ENCODE data around the gene LRR1. TPM values are rescaled to one million over a fixed set of nuclear protein-coding genes. Genes with fewer than 3 reads are reported as not detected.

The LRR1 gene
- total and polyA plus RNA-seq, 11 donors: 2.1 to 39.6 (median 7.1) TPM

DNA sequence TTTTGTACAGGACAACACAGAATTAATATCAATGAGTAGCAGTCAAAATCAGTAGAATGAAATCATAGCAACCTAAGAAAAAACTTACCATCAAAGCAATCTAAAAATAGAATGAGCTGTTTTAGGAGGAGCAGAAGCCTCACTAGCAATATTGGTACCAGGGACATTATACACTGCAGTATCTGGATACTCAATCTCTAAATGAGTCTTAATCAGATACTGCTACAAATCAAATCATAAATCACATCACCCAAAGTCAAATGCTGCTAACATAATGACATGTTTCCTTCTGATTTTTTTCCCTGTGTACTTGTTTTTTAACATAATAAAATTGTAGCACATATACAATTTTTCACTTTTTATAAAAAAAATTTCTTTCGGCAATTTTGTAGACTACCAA is 20.6 kb upstream of the LRR1 start:
- TF ChIP-seq, protein P1, sequence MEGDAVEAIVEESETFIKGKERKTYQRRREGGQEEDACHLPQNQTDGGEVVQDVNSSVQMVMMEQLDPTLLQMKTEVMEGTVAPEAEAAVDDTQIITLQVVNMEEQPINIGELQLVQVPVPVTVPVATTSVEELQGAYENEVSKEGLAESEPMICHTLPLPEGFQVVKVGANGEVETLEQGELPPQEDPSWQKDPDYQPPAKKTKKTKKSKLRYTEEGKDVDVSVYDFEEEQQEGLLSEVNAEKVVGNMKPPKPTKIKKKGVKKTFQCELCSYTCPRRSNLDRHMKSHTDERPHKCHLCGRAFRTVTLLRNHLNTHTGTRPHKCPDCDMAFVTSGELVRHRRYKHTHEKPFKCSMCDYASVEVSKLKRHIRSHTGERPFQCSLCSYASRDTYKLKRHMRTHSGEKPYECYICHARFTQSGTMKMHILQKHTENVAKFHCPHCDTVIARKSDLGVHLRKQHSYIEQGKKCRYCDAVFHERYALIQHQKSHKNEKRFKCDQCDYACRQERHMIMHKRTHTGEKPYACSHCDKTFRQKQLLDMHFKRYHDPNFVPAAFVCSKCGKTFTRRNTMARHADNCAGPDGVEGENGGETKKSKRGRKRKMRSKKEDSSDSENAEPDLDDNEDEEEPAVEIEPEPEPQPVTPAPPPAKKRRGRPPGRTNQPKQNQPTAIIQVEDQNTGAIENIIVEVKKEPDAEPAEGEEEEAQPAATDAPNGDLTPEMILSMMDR (IDR thresholded peaks at IDR 0.05): no peak
- TF ChIP-seq POLR2A (IDR thresholded peaks at IDR 0.05): no peak
- H3K27ac ChIP-seq: no peak overlapping the region
- WGBS, 4 donors: 96 to 100% (median 98%) methylated on average over 1 of the region's 1 CpG
- intact Hi-C loops (cut with DNase I): no loop called here
- H3K4me3 ChIP-seq: no peak overlapping the region
- DNase-seq (no peak), ATAC-seq (no peak)
- peaks cover 0 to 47% (median 37%) of the 10 kb centered on the region in 9 donors for H3K36me3 ChIP-seq
- H3K9me3 ChIP-seq: no peaks in the 10 kb centered on the region
- H3K4me1 ChIP-seq: peaks cover 0 to 11% (median 2%) of the 10 kb centered on the region in 12 donors
- no peaks in the 10 kb centered on the region for H3K27me3 ChIP-seq

DNA sequence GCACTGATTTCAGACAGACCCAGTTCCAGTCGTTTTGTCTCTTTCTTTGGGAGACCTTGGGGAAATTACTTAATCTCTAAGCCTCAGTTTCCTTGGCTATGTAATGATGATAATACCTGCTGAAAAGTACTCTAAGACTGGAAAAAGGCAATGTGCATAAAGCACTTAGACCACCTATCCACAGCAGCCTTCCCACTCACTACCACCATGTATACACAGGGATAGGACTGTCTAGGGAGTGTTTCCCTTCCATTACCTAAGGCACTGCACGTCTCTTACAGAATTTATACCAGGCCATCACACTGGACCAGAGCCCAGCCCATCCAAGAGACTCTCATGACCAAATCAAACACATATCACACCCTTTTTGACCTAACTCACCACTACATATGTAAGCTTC is 18.9 kb upstream of the LRR1 start:
- WGBS, 4 donors: 83 to 89% (median 86%) methylated on average over 2 of the region's 2 CpGs
- Histone ChIP-seq H3K4me1 (peaks cover 0 to 28% (median 14%) of the 10 kb centered on the region in 12 donors), H3K27ac (no peak overlapping the region), H3K4me3 (no peak overlapping the region), H3K36me3 (peaks cover 0 to 55% (median 50%) of the 10 kb centered on the region in 9 donors), H3K9me3 (no peaks in the 10 kb centered on the region), H3K27me3 (no peaks in the 10 kb centered on the region)
- DNase-seq: no peak
- no peak for TF ChIP-seq POLR2A (IDR thresholded peaks at IDR 0.05)
- TF ChIP-seq, protein P1 (IDR thresholded peaks at IDR 0.05): no peak
- peak in 1 of 4 donors; percentile 32 for ATAC-seq
- intact Hi-C loops (cut with DNase I): no loop called here

DNA sequence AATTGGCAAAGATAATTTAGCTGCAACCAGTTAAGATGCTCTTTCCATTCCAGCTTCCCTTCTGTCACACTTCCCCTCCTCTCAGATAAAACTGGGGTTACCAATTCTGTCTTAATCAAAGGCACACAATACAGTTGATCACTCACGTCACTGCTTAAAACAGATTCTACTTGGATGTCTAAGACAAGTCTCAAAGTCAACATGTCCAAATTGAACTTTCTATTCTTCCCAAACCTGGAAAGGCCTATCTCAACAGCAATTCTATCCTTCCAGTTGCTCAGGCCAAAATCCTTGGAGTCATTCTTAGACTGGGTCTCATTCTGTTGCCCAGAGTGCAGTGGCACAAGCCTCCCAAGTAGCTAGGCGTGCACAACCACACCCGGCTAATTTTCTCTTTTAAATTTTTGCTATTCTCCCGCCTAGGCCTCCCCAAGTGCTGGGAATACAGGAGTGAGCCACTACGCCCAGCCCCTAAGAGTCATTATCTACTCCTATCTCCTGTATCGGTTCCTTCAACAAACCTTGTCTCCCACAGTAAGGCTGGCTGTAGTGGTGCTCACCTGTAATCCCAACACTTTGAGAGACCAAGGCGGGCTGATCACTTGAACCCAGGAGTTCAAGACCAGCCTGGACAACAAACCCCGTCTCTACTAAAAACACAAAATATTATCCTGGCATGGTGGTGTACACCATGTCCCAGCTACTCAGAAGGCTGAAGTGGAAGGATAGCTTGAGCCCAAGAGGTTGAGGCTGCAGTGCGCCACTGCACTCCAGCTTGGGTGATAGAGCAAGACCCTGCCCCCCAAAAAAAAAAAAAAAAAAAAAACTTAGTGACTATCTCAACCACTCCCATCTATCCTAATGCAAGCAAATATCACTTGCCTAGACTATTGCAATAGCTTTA is 17.3 kb upstream of the LRR1 start:
- Histone ChIP-seq H3K27ac (no peak overlapping the region), H3K9me3 (no peaks in the 10 kb centered on the region), H3K36me3 (peaks cover 0 to 48% (median 39%) of the 10 kb centered on the region in 9 donors), H3K27me3 (no peaks in the 10 kb centered on the region), H3K4me1 (peaks cover 0 to 35% (median 19%) of the 10 kb centered on the region in 12 donors), H3K4me3 (no peak overlapping the region)
- intact Hi-C loops (cut with DNase I): no loop called here
- 74 to 92% (median 87%) methylated on average over 8 to 9 of the region's 9 CpGs for WGBS, 4 donors
- TF ChIP-seq, protein P1 (IDR thresholded peaks at IDR 0.05): no peak
- TF ChIP-seq POLR2A (IDR thresholded peaks at IDR 0.05): no peak
- ATAC-seq (no peak), DNase-seq (no peak)

DNA sequence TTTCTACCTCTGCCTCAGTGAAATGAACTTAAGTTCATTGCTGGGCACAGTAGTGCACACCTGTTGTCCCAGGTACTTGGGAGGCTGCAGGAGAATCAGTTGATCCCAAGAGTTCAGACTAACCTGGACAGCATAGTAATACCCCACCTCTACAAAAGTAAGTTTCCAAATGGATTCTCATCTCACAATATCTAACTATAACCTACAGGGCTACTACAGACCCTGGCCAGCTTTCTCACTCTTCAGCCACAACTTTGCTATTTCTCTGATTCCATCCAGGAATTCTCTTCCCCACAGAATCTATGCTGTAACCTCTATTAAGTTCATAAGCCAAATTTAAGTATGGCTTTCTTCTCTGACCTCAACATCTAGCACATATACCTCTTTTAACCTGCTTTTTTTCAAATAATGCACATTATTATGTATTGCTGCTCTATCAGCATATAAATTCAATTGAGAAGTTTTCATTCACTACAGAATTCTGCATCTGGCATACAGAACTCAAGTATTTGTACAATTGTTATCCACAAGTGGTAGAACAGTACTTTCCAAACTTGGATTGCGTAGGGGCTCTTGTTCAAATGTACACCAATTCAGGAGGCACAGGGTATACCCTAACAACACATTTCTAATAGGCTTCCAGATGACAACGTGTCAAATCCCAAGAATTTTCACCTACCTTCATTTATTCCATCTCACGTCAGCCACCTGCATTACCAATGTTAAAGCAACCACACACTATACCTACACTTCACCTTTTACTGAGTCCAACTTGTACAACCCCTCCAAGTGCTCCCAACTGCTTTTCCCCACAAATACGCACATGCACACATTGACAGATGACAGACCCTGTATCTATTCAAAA is 16.4 kb upstream of the LRR1 start:
- ATAC-seq (no peak), DNase-seq (no peak)
- H3K27ac ChIP-seq: no peak overlapping the region
- H3K4me3 ChIP-seq: no peak overlapping the region
- no peaks in the 10 kb centered on the region for H3K27me3 ChIP-seq
- 88 to 90% (median 89%) methylated on average over 4 of the region's 4 CpGs for WGBS, 4 donors
- H3K4me1 ChIP-seq: peaks cover 0 to 39% (median 19%) of the 10 kb centered on the region in 12 donors
- peaks cover 0 to 39% (median 30%) of the 10 kb centered on the region in 9 donors for H3K36me3 ChIP-seq
- TF ChIP-seq, protein P1 (IDR thresholded peaks at IDR 0.05): no peak
- no peak for TF ChIP-seq POLR2A (IDR thresholded peaks at IDR 0.05)
- intact Hi-C loops (cut with DNase I): no loop called here
- no peaks in the 10 kb centered on the region for H3K9me3 ChIP-seq

Data from heart left ventricle (tissue), 16 donors.